ENCODE results near the gene PIK3AP1.

The PIK3AP1 gene

DNA sequence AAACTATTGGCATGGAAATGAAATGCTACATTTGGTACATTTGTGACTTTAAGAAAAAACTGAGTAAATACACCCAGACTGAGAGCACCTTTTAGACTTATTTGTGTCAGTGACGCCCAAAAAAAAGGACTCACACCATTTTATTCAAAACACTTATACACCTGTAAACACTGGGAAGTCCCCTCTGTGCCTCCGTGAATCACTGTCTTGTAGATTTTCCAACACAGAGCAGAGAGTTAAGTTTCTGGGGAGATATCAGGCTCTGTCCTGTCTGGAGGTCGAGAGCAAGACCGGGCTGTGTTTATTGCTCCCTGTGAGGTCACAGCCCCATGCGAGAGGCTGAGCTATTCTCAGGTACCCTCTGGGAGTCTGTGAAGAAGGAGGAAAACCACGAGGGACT is 72.8 kb downstream of the PIK3AP1 start:
- TF ChIP-seq, protein P1, sequence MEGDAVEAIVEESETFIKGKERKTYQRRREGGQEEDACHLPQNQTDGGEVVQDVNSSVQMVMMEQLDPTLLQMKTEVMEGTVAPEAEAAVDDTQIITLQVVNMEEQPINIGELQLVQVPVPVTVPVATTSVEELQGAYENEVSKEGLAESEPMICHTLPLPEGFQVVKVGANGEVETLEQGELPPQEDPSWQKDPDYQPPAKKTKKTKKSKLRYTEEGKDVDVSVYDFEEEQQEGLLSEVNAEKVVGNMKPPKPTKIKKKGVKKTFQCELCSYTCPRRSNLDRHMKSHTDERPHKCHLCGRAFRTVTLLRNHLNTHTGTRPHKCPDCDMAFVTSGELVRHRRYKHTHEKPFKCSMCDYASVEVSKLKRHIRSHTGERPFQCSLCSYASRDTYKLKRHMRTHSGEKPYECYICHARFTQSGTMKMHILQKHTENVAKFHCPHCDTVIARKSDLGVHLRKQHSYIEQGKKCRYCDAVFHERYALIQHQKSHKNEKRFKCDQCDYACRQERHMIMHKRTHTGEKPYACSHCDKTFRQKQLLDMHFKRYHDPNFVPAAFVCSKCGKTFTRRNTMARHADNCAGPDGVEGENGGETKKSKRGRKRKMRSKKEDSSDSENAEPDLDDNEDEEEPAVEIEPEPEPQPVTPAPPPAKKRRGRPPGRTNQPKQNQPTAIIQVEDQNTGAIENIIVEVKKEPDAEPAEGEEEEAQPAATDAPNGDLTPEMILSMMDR (IDR thresholded peaks at IDR 0.05; ENCODE audit: low read depth, low read length, missing control alignments), result no peak

GRCh38 chr10:96646751-96647166 is 73.6 kb downstream of the PIK3AP1 start:
- H3K4me3 ChIP-seq (replicated peaks; ENCODE audit: low read depth, low read length), result no peak overlapping the region
- TF ChIP-seq, protein P1 (IDR thresholded peaks at IDR 0.05; ENCODE audit: low read depth, low read length, missing control alignments), result no peak
- no peak for DNase-seq (ENCODE audit: extremely low read depth, low read depth)

More for the DNA sequence above, 72.8 kb downstream of the PIK3AP1 start:
- no peak overlapping the region for H3K4me3 ChIP-seq (replicated peaks; ENCODE audit: low read depth, low read length)
- DNase-seq (ENCODE audit: extremely low read depth, low read depth), result no peak

DNA sequence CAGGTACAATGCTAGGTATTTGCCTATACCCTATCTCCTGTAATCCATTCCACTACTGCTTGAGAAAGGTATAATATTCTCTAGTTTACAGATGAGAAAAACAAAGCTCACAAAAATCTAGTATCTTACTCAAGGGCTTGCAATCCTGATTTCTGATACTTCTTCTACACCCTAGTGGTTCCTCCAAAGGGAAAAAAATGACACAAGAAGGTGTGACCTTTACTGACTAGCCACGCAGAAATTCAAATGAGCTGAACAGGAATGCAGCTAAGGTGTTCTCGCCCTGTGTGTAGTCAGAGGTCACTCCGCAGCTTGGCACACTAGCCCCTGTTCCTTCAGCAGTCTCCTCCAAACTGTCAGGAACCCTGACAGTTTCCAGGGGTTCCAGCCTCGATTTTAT is 74.0 kb downstream of the PIK3AP1 start:
- DNase-seq (ENCODE audit: extremely low read depth, low read depth), result no peak
- TF ChIP-seq, protein P1 (IDR thresholded peaks at IDR 0.05; ENCODE audit: low read depth, low read length, missing control alignments), result no peak
- no peak overlapping the region for H3K4me3 ChIP-seq (replicated peaks; ENCODE audit: low read depth, low read length)

- no peak for DNase-seq (ENCODE audit: extremely low read depth, low read depth)
- TF ChIP-seq, protein P1 (IDR thresholded peaks at IDR 0.05; ENCODE audit: low read depth, low read length, missing control alignments), result no peak
- H3K4me3 ChIP-seq (replicated peaks; ENCODE audit: low read depth, low read length), result no peak overlapping the region
Measured at GRCh38 chr10:96645191-96645721, 75.1 kb downstream of the PIK3AP1 start.

DNA sequence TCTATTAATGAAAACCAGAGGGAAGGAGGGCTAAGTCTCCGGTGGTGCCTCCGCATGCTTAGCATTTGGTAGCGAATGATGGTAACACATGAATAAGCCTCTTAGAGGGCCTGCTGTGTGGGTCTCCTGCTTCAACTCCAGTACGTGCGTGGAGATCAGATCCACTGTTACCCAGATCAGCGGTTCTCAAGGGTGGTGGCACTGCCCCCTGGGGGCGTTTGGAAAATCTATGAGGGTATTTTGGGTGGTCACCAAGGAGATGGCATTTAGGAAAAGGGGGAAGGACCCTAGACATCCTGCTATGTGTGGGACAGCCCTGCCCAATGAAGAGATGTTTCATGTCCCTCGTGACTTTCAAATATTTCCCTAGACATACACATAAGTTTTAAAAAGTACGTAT is 76.4 kb downstream of the PIK3AP1 start:
- no peak for DNase-seq (ENCODE audit: extremely low read depth, low read depth)
- TF ChIP-seq, protein P1 (IDR thresholded peaks at IDR 0.05; ENCODE audit: low read depth, low read length, missing control alignments), result no peak
- H3K4me3 ChIP-seq (replicated peaks; ENCODE audit: low read depth, low read length), result no peak overlapping the region

DNA sequence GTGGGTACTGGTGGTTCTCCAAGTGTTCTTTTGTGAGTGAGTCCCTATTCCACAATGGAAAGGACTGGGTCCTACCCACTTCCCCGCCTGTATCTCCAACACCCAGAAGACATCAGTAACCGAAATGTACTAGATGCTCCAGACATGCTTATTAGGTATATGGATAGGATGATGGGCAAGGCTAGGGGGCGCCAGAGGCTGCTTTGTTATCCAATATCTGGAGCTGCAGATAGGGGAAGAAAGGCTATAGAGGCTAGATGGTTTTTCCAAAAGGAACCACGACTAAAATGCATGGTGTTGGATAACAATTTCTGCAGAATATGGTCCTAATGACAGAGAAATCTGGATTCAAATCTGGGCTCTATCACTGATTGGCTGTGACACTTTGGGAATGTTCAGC is 77.3 kb downstream of the PIK3AP1 start:
- no peak for DNase-seq (ENCODE audit: extremely low read depth, low read depth)

More for the DNA sequence above, 77.3 kb downstream of the PIK3AP1 start:
- TF ChIP-seq, protein P1 (IDR thresholded peaks at IDR 0.05; ENCODE audit: low read depth, low read length, missing control alignments), result peak; percentile 39
- H3K4me3 ChIP-seq (replicated peaks; ENCODE audit: low read depth, low read length), result no peak overlapping the region

Data from HFF-Myc (cell line).